Parathyroid adenoma (tissue), 2 donors: ENCODE measurements around the gene MAGI2.

Source experiments
- H2AFZ ChIP-seq: fragments of 300-600 bp; sonication (generic); one replicate; pipeline ENCODE4 v1.7.0; 2017; ENCODE audit warnings: antibody characterized with exemption, mild to moderate bottlenecking
- H3K27ac ChIP-seq: fragments of 300-600 bp; sonication (generic); one replicate; pipeline ENCODE4 v1.7.0; 2017
- H3K27me3 ChIP-seq: fragments of 300-600 bp; sonication (generic); one replicate; pipeline ENCODE4 v1.7.0; 2017; ENCODE audit warnings: low read length; ENCODE audit not compliant: control insufficient read depth, insufficient read depth
- H3K36me3 ChIP-seq: fragments of 300-600 bp; sonication (generic); one replicate; pipeline ENCODE4 v1.7.0; 2017; ENCODE audit warnings: low read length; ENCODE audit not compliant: control insufficient read depth, insufficient read depth
- H3K4me1 ChIP-seq: fragments of 300-600 bp; sonication (generic); one replicate; pipeline ENCODE4 v1.7.0; 2017; ENCODE audit warnings: control low read depth
- H3K4me2 ChIP-seq: fragments of 300-600 bp; sonication (generic); one replicate; pipeline ENCODE4 v1.7.0; 2017; ENCODE audit warnings: low read length
- H3K4me3 ChIP-seq: fragments of 300-600 bp; sonication (generic); one replicate; pipeline ENCODE4 v1.7.0; 2017; ENCODE audit warnings: low read depth, low read length
- H3K79me2 ChIP-seq: fragments of 300-600 bp; sonication (generic); one replicate; pipeline ENCODE4 v1.7.0; 2017; ENCODE audit warnings: control low read depth
- H3K9ac ChIP-seq: fragments of 300-600 bp; sonication (generic); one replicate; pipeline ENCODE4 v1.7.0; 2017; ENCODE audit warnings: mild to moderate bottlenecking
- H3K9me3 ChIP-seq: fragments of 300-600 bp; sonication (generic); one replicate; pipeline ENCODE4 v1.7.0; 2017; ENCODE audit warnings: low read length; ENCODE audit not compliant: control insufficient read depth
- TF ChIP-seq, protein P1 (sequence below): fragments of 300-600 bp; sonication (generic); IDR thresholded peaks from one replicate; pipeline ENCODE4 v1.7.0; 2017; ENCODE audit warnings: antibody characterized with exemption, mild to moderate bottlenecking
- donor health status: primary hyperparathyroidism.

Gene MAGI2

DNA sequence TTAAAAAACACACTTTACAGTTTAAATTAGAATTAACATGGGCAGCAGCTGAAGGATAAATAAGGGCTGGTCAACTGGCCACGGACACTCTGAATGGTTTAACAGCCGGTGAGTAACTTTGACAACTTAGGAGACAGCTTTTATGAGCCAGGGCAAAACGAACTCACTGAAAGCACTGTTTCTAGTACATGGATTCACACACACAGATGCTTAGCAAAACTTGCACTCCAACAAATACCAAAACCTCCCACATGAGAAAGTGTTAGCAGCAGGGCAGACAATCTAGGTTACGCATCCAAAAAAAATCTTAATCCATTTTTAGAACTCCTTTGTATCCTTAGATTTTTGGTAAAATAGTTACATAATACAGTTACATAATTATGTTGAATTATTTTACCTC is 1168.5 kb downstream of the MAGI2 start:
- Histone ChIP-seq H3K27me3 (no peaks in the 10 kb centered on the region), H3K9me3 (no peaks in the 10 kb centered on the region), H2AFZ (no peak overlapping the region), H3K36me3 (no peaks in the 10 kb centered on the region), H3K9ac (no peak overlapping the region), H3K79me2 (no peaks in the 10 kb centered on the region), H3K27ac (no peak overlapping the region), H3K4me3 (no peak overlapping the region), H3K4me2 (no peak overlapping the region), H3K4me1 (no peaks in the 10 kb centered on the region)
- TF ChIP-seq, protein P1, sequence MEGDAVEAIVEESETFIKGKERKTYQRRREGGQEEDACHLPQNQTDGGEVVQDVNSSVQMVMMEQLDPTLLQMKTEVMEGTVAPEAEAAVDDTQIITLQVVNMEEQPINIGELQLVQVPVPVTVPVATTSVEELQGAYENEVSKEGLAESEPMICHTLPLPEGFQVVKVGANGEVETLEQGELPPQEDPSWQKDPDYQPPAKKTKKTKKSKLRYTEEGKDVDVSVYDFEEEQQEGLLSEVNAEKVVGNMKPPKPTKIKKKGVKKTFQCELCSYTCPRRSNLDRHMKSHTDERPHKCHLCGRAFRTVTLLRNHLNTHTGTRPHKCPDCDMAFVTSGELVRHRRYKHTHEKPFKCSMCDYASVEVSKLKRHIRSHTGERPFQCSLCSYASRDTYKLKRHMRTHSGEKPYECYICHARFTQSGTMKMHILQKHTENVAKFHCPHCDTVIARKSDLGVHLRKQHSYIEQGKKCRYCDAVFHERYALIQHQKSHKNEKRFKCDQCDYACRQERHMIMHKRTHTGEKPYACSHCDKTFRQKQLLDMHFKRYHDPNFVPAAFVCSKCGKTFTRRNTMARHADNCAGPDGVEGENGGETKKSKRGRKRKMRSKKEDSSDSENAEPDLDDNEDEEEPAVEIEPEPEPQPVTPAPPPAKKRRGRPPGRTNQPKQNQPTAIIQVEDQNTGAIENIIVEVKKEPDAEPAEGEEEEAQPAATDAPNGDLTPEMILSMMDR: no peak

DNA sequence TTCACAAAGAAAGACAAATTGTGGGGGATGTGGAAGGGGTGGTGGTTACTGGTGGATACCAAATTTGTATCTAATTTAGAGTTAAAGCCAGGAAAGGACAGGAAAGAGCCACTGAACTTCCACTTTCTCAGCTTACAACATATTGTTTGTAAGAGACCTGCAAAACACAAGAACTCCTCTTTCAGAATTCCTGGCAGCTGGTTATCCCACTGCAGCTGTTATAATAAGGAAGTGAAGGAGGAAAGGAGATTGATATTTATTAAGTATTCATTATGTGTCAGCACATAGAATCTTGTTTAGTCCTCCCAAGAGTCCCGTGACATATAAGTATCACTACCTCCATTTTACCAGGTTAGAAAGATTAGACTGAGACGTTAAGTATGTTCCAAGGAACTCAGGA is 1173.2 kb downstream of the MAGI2 start:
- no peaks in the 10 kb centered on the region for H3K79me2 ChIP-seq
- TF ChIP-seq, protein P1: no peak
- no peak overlapping the region for H2AFZ ChIP-seq
- no peaks in the 10 kb centered on the region for H3K36me3 ChIP-seq
- no peaks in the 10 kb centered on the region for H3K4me1 ChIP-seq
- H3K27me3 ChIP-seq: no peaks in the 10 kb centered on the region
- H3K4me2 ChIP-seq: no peak overlapping the region
- no peak overlapping the region for H3K9ac ChIP-seq
- H3K27ac ChIP-seq: no peak overlapping the region
- H3K9me3 ChIP-seq: no peaks in the 10 kb centered on the region
- no peak overlapping the region for H3K4me3 ChIP-seq

DNA sequence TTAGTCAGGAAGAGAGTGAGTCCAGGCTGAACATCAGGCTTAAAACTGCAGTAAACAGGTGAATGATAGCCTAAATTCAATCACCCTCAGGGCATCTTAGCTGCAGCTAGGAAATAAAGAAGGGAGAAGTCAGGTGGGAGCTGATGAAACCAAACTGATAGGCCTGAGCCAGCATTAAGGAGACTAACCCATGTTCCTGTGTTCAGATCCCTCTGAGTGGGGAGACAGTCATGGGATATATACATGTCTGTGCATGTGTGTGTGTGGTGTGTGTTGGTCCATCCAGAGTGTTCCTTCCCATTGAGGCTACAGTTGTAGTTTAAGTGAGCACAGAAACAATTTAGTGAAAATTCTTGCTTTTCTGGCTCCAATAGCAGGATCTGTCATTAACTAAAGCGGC is 1174.0 kb downstream of the MAGI2 start:
- H3K4me3 ChIP-seq: no peak overlapping the region
- H3K9me3 ChIP-seq: no peaks in the 10 kb centered on the region
- no peak overlapping the region for H2AFZ ChIP-seq
- no peaks in the 10 kb centered on the region for H3K36me3 ChIP-seq
- no peak overlapping the region for H3K27ac ChIP-seq
- no peak overlapping the region for H3K9ac ChIP-seq
- H3K79me2 ChIP-seq: no peaks in the 10 kb centered on the region
- H3K27me3 ChIP-seq: no peaks in the 10 kb centered on the region
- TF ChIP-seq, protein P1: no peak
- H3K4me1 ChIP-seq: no peaks in the 10 kb centered on the region
- H3K4me2 ChIP-seq: no peak overlapping the region

DNA sequence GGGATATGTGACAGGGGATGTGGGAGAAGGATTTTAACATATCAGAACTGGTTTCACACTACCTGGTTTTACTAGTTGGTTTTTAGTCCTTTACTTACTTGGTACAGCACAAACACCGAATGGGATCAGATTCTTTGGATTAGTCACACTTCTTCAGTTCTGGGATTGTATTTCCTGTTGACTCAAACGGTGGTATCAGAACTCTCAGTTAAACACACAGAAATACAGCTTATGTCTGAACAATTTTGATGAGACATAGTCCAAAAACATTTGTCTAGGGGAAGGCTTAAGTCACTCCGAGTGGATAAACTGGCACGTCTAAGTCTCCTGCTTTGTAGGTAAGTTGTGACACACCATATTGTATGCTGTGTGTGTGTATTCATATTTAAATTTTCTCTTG is 1174.4 kb downstream of the MAGI2 start:
- Histone ChIP-seq H3K4me2 (no peak overlapping the region), H3K36me3 (no peaks in the 10 kb centered on the region), H3K4me1 (no peaks in the 10 kb centered on the region), H2AFZ (no peak overlapping the region), H3K4me3 (no peak overlapping the region), H3K9ac (no peak overlapping the region), H3K27me3 (no peaks in the 10 kb centered on the region), H3K9me3 (no peaks in the 10 kb centered on the region), H3K79me2 (no peaks in the 10 kb centered on the region), H3K27ac (no peak overlapping the region)
- TF ChIP-seq, protein P1: no peak

DNA sequence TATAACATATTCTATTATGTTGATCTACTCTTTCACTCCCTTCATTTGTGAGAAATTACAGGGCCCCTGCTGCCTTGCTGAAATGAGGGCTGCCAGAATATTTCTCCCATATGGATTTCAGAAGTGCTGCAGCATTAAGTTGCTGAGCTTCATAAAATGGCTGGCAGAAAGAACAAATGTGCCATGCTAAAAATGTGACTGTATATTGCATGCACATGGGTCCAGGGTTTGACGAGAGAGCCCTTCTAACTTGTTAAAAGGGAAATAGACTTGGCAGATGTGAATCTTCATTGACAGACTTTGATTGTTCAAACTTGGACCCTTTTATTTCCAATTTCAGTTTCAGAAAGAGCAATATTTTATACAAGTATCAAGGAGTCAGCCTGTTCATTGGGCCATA is 1186.3 kb downstream of the MAGI2 start:
- Histone ChIP-seq H3K9me3 (no peaks in the 10 kb centered on the region), H3K36me3 (no peaks in the 10 kb centered on the region), H2AFZ (no peak overlapping the region), H3K4me3 (no peak overlapping the region), H3K4me2 (no peak overlapping the region), H3K9ac (no peak overlapping the region), H3K27ac (no peak overlapping the region), H3K4me1 (no peaks in the 10 kb centered on the region), H3K79me2 (no peaks in the 10 kb centered on the region), H3K27me3 (no peaks in the 10 kb centered on the region)
- TF ChIP-seq, protein P1: no peak
